Fibroblast of villous mesenchyme (primary cell): Measurements from ENCODE around the gene LIPG. TPM values are rescaled to one million over a fixed set of nuclear protein-coding genes. Genes with fewer than 3 reads are reported as not detected.
"Not testable (repeated sequence)": the region's sequence is repeated elsewhere in the genome, so short reads cannot be mapped to it uniquely, and the experiment has no call there.

ENCODE experiments used
- DNase-seq: peaks from one replicate; pipeline ENCODE4 v3.0.0-alpha.2; 2010; ENCODE audit warnings: low read depth
- H3K4me3 ChIP-seq: 2 replicates; pipeline ENCODE4 v1.5.1; 2011; ENCODE audit warnings: low read depth, mild to moderate bottlenecking, low read length
- CTCF ChIP-seq: IDR thresholded peaks from 2 replicates; pipeline ENCODE4 v1.5.1; 2012; ENCODE audit warnings: low read depth, mild to moderate bottlenecking, low read length; ENCODE audit not compliant: insufficient read depth
- total RNA-seq: library from RNA; depleted of rRNA; stranded (reverse); fragments of >200 nt; gene quantifications from 2 replicates; pipeline ENCODE4 v1.2.3, GENCODE V29; 2012

The LIPG gene
- total RNA-seq, 1 donor = 0.86 TPM

- no peak for DNase-seq
- TF ChIP-seq CTCF = no peak
- H3K4me3 ChIP-seq = no peak overlapping the region
These were observed 7.9 kb downstream of the LIPG start for GRCh38 chr18:49569724-49570123.

GRCh38 chr18:49570836-49571235, 9.0 kb downstream of the LIPG start:
- no peak for DNase-seq
- no peak overlapping the region for H3K4me3 ChIP-seq
- no peak for TF ChIP-seq CTCF

GRCh38 chr18:49572611-49573345, 10.9 kb downstream of the LIPG start:
- no peak for TF ChIP-seq CTCF
- DNase-seq = no peak
- no peak overlapping the region for H3K4me3 ChIP-seq

- no peak for TF ChIP-seq CTCF
- no peak for DNase-seq
These were observed 12.0 kb downstream of the LIPG start for GRCh38 chr18:49573835-49574234.

GRCh38 chr18:49579041-49579440, 17.2 kb downstream of the LIPG start:
- not testable (repeated sequence) for H3K4me3 ChIP-seq, DNase-seq

More at GRCh38 chr18:49573835-49574234, 12.0 kb downstream of the LIPG start:
- H3K4me3 ChIP-seq = no peak overlapping the region

GRCh38 chr18:49579583-49579982, 17.7 kb downstream of the LIPG start:
- H3K4me3 ChIP-seq, DNase-seq: not testable (repeated sequence)

- no peak overlapping the region for H3K4me3 ChIP-seq
- DNase-seq = no peak
- TF ChIP-seq CTCF = no peak
These were observed 18.4 kb downstream of the LIPG start for GRCh38 chr18:49580279-49580678.

- no peak for DNase-seq
- H3K4me3 ChIP-seq = no peak overlapping the region
These were observed 19.5 kb downstream of the LIPG start for GRCh38 chr18:49581371-49581770.

More at GRCh38 chr18:49581371-49581770, 19.5 kb downstream of the LIPG start:
- TF ChIP-seq CTCF = no peak
